HPDE6-E6E7 (cell line): Measurements from ENCODE around the gene NDUFB5.

ENCODE experiments used
- DNase-seq: peaks from one replicate; pipeline ENCODE4 v3.0.0; 2011; ENCODE audit warnings: missing footprints; ENCODE audit errors: extremely low spot score

The NDUFB5 gene

DNA sequence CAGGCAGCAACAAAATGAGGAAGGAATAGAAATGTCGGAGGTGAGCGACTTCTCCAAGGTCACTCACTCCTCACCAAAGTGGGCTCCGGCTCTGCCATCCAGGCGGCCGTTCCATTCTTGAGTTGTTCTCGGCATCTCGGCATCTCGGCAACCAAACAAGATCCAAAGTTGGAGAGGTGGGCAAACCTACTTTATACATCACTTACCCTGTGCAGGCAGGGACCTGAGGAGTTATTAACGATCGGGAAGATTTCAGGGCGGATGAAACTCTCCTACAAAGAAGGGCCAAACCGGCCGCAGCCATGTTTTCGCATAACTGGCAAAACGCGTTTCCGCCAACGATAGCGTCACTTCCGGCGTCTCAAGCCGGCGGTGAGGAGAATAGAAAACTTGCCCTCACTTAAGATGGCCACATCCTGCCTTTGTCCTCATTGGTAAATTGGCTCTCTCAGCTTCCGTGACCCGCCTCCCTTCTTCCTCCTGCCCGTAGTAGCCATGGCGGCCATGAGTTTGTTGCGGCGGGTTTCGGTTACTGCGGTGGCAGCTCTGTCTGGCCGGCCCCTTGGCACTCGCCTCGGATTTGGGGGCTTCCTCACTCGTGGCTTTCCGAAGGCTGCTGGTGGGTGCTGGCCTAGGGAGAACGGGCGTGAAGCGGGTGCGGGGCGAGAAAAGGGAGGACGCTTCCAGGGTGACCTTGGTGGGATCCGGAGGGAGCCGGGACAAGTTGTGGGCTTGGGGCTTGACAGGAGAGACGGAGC is at the start of gene NDUFB5, which contains the start of gene MRPL47:
NDUFB5 (plus strand) TSS at position 474 of the 758 bp plus-strand sequence; CDS start at position 496, 22 bp downstream.
MRPL47 (minus strand) TSS at position 318 of the 758 bp plus-strand sequence; CDS start at position 304, 14 bp downstream.
- DNase-seq, result peak; percentile 92

DNA sequence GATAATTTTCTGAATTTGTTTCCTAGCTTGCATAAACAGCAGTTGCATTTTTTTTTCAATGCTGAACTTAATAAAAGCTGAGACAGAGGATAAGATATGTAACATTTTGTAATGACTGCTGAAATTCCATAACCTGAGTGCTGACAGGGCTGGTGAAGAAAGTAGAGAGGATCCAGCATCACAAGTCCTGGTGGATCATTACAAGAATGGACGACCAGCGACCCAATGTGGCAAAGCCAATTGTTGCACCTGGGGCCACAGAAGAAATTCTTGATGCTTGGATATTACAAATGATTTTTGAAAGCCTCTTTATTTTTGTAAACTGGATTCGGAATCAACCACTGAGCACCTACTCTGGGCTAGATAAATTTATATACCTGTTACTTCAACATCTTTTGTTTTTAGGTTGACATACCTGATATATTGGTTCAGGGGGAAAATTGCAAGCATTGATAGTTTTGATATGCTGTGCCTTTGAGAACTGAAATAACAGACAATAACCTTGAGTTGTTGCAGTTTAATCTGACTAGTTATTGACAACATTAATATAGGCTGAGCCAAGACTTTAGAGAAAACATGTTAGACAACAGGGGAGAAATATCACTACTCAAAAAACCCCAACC is 45.7 kb upstream of the NDUFB5 start:
- peak; percentile 49 for DNase-seq

GRCh38 chr3:179560791-179561190 is 43.8 kb upstream of the NDUFB5 start:
- DNase-seq, result no peak

- peak; percentile 99 for DNase-seq
Measured at GRCh38 chr3:179562591-179563270, 41.9 kb upstream of the NDUFB5 start, which contains the start of gene ACTL6A. ACTL6A (plus strand) TSS chr3:179562926; CDS start chr3:179563093, 167 bp downstream.

GRCh38 chr3:179563271-179563783 is 41.3 kb upstream of the NDUFB5 start:
- peak; percentile 76 for DNase-seq

DNA sequence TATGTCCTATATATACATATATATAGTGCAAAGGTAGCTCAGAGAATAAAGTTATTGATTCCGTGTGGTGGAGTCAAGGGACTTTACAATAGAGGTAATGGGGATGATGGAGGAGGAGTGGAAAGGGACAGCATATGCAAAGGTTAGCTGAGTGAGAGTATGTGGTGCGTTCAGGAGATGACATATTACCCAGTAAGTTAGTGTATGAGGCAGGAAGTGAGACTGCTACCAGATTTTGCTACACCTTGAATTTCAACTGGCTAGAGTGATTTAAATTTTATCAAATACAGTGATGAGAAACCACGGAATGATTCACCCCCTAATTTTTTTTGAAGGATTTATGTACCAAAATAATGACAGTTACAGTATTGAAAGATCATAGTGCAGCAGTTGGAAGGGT is 39.1 kb upstream of the NDUFB5 start:
- no peak for DNase-seq

DNA sequence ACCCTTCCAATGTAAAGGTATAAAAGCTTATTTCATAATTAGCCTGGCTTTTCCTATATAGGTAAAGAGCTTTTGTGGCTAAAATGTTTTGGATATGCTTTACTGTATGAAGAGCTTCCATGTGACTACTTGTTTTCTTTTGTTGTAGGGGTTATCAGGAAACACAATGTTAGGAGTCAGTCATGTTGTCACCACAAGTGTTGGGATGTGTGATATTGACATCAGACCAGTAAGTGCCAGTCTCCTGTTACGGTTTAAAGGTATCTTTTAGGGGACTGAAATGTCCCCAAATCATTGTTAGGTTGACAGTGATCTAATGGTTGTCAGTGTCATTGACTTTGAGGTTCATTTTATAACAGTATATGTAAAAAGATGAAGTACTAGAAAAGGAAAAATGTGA is 23.6 kb upstream of the NDUFB5 start:
- no peak for DNase-seq

GRCh38 chr3:179589143-179589542 is 15.5 kb upstream of the NDUFB5 start:
- no peak for DNase-seq

GRCh38 chr3:179590669-179591068 is 13.9 kb upstream of the NDUFB5 start:
- DNase-seq, result no peak

GRCh38 chr3:179591313-179591712 is 13.3 kb upstream of the NDUFB5 start:
- DNase-seq, result no peak

DNA sequence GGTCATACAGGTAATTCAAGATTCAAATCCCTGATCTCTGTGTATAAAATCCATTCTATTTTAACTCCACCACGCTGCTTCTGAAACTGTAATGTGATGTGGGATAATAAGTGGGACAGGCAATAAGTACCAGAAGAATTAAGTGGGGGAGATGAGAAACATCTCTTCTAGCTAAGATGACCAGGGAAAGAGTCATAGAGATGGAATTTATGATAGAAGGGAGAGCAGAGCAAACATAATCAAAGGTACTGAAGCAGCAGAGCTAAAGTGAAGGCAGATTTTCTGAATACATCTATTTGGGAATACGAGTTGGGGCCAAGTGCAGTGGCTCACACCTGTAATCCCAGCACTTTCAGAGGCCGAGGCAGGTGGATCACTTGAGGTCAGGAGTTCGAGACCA is 5.1 kb upstream of the NDUFB5 start:
- DNase-seq, result no peak

DNA sequence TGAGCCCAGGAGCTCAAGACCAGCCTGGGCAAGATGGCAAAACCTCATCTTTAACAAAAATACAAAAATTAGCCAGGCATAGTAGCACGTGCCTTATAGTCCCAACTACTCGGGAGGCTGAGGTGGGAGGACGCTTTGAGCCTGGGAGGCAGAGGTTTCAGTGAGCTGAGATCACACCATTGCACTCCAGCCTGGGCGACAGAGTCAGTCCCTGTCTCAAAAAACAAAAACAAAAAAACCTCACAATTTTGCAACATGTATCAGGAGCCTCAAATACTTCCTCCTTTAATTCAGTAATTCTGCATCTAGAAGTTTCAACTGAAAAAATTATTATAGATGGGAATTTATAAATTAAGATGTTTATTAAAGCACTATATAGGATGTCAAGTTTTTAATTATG is 1.3 kb upstream of the NDUFB5 start:
- DNase-seq, result no peak

DNA sequence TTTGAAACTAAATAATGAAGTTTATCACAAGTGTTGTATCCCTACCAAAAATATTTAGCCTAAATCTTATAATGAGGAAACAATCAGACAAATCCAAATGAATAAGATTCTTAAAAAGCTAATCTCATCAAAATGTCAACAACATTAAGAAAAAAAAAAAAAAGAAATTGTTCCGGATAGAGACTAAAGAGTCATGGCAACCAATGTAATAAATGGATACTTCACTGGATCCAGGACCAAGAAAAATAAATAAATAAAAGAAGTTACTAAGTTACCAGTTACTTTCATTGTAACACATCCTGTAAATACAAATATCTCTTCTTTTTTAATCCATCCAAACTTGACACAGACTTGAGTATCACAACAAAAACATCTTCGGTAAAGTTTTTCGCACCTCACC is 763 bp upstream of the NDUFB5 start:
- DNase-seq, result no peak

DNA sequence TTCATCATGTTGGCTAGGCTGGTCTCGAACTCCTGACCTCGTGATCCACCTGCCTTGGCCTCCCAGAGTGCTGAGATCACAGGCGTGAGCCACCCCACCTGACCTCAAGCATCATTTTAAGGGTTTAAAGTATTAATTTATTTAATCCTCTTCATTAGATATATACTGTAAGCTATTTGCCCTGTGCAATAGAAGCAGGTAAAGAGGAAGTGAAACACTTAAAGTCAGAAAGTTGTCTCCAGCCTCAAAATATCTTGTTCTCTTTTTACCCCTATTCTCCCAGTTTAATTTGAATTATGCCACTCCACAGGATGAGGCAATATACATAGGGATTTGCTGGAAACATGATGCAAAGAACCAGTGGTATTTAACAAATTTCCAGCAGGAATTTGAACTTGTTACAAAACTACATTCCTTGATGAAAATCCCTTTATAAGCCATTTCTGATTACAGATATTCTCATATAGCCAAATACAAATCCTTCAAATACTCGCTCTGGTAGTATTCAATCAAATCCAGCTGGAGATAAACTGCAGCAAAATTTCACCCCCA is 2.0 kb downstream of the NDUFB5 start:
- DNase-seq, result no peak

GRCh38 chr3:179608931-179609720 is 4.5 kb downstream of the NDUFB5 start:
- no peak for DNase-seq

GRCh38 chr3:179610066-179610465 is 5.5 kb downstream of the NDUFB5 start:
- DNase-seq, result no peak

DNA sequence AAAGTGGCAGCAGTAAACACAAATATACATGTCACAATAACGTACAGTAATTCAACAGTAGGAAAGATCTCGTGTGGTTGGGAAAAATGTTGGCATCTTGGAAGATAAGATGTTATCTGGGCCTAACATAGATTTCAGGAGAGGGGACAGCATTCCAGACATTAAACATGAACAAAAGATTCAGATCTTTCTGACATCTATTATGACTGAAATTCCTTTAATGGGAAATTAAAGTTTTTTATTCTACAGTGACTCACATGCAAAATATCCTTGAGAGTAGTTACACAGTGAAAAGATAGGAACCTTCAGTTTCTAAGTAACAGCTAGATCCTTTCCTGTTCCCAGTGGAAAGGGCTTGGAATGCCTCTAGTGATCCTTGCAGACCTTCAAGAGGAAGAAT is 9.2 kb downstream of the NDUFB5 start:
- DNase-seq, result no peak

DNA sequence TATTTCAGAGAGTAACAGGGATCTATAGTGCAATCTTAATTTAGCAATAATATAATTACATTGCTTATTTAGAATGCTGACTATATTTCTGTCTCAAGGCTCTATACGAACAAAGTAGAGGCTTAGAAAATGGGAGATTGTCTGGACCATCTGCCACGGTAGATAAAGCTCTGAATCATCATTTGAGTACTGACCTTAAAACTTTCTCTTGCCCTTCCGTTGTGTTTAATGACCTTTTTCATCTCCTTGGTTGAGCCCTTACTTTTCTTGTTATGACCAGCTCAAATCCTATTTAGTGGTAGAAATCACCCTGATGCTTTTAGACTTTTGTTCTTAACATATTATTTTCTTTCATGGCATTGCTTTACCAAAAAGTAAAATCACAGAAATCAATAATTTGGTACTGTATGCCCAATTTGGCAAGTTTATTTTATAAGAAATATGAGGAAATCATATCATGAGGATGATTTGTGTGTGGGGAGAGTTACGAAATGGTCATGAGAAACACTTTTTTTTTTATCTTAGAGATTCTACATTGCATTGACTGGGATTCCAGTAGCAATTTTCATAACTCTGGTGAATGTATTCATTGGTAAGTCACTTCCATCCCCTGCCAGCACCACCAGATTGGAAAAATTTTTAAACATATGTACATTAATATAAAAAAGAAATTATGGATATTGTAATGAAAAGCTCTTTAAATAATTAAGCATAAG is 11.0 kb downstream of the NDUFB5 start:
- no peak for DNase-seq

DNA sequence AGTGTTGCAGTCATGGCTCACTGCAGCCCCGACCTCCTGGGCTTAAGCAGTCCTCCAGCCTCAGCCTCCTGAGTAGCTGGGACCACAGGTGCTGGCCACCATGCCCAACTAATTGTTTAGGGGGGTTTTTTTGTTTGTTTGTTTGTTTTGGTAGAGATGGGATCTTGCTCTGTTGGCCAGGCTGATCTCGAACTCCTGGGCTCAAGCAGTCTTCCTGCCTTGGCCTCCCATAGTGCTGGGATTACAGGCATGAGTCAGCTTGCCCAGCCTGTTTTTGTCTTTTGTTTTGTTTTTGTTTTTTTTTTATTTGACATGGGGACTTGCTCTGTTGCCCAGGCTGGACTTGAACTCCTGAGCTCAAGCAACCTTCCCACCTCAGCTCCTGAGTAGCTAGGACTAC is 17.4 kb downstream of the NDUFB5 start:
- no peak for DNase-seq

- DNase-seq, result no peak
Measured at GRCh38 chr3:179624451-179624850, 19.9 kb downstream of the NDUFB5 start.
